Astrocyte (in vitro differentiated cells and primary cell): ENCODE results near the gene ANKRD33B. TPM values are rescaled to one million over a fixed set of nuclear protein-coding genes. Genes with fewer than 3 reads are reported as not detected.
A peak's percentile ranks its signal among the peaks of the same experiment; 100 is the strongest.
"Not testable (repeated sequence)": the region's sequence is repeated elsewhere in the genome, so short reads cannot be mapped to it uniquely, and the experiment has no call there.

Experiments
- DNase-seq: peaks from one replicate; pipeline ENCODE4 v3.0.0-alpha.2; 2010; ENCODE audit warnings: low read depth
- FAIRE-seq: peaks from 2 replicates; lab custom pipeline; 2011; peaks lifted over from hg19 to GRCh38; lab: Jason Lieb, UNC
- H2AFZ ChIP-seq: 2 replicates; pipeline ENCODE4 v1.6.0; 2012; ENCODE audit warnings: low read depth, low read length, inconsistent platforms
- H3K27ac ChIP-seq: 2 replicates; pipeline ENCODE4 v1.5.1; 2011; ENCODE audit warnings: low read depth, low read length, inconsistent platforms
- H3K27me3 ChIP-seq: 2 replicates; pipeline ENCODE4 v1.6.0; 2011; ENCODE audit warnings: low read length, inconsistent platforms; ENCODE audit not compliant: insufficient read depth
- H3K36me3 ChIP-seq: 2 replicates; pipeline ENCODE4 v1.5.1; 2011; ENCODE audit warnings: low read length, inconsistent platforms; ENCODE audit not compliant: insufficient read depth
- H3K4me1 ChIP-seq: 2 replicates; pipeline ENCODE4 v1.5.1; 2011; ENCODE audit warnings: low read length, inconsistent platforms; ENCODE audit not compliant: insufficient read depth
- H3K4me2 ChIP-seq: 2 replicates; pipeline ENCODE4 v1.6.0; 2012; ENCODE audit warnings: low read length, inconsistent platforms
- H3K4me3 ChIP-seq: 2 replicates; pipeline ENCODE4 v1.5.1; 2011; ENCODE audit warnings: low read depth, mild to moderate bottlenecking, low read length, inconsistent platforms; ENCODE audit not compliant: insufficient read depth
- H3K79me2 ChIP-seq: 2 replicates; pipeline ENCODE4 v1.6.0; 2012; ENCODE audit warnings: mild to moderate bottlenecking, low read length, inconsistent platforms; ENCODE audit not compliant: insufficient read depth
- H3K9ac ChIP-seq: 2 replicates; pipeline ENCODE4 v1.6.0; 2012; ENCODE audit warnings: mild to moderate bottlenecking, low read length, inconsistent platforms
- H3K9me3 ChIP-seq: 2 replicates; pipeline ENCODE4 v1.5.1; 2012; ENCODE audit warnings: low read depth, mild to moderate bottlenecking, low read length, inconsistent platforms; ENCODE audit not compliant: insufficient read depth
- H4K20me1 ChIP-seq: 2 replicates; pipeline ENCODE4 v1.6.0; 2012; ENCODE audit warnings: low read length, inconsistent platforms; ENCODE audit not compliant: insufficient read depth
- H3K27ac Mint-ChIP-seq: one replicate; pipeline ENCODE4 v1.8.0; 2021; ENCODE audit warnings: mild to moderate bottlenecking, mixed read lengths; ENCODE audit not compliant: unreplicated experiment
- H3K27me3 Mint-ChIP-seq: one replicate; pipeline ENCODE4 v1.8.0; 2021; ENCODE audit warnings: low read depth, mixed read lengths; ENCODE audit not compliant: unreplicated experiment
- H3K36me3 Mint-ChIP-seq: one replicate; pipeline ENCODE4 v1.8.0; 2021; ENCODE audit warnings: low read depth, mixed read lengths; ENCODE audit not compliant: unreplicated experiment
- H3K4me1 Mint-ChIP-seq: one replicate; pipeline ENCODE4 v1.8.0; 2021; ENCODE audit warnings: low read depth, mixed read lengths; ENCODE audit not compliant: unreplicated experiment
- H3K4me3 Mint-ChIP-seq: one replicate; pipeline ENCODE4 v1.8.0; 2021; ENCODE audit warnings: mild to moderate bottlenecking, moderate library complexity, mixed read lengths; ENCODE audit not compliant: unreplicated experiment
- H3K9me3 Mint-ChIP-seq: one replicate; pipeline ENCODE4 v1.8.0; 2021; ENCODE audit warnings: mild to moderate bottlenecking, mixed read lengths; ENCODE audit not compliant: unreplicated experiment
- EZH2 ChIP-seq: IDR thresholded peaks from 2 replicates; pipeline ENCODE4 v1.6.1; 2012; ENCODE audit warnings: mild to moderate bottlenecking, low read length, inconsistent platforms; ENCODE audit not compliant: insufficient read depth
- total RNA-seq: library from RNA; stranded (reverse); gene quantifications from 2 replicates; pipeline ENCODE4 v1.2.1, GENCODE V29; 2021
- TF ChIP-seq, protein P1 (sequence below): IDR thresholded peaks from 2 replicates; pipeline ENCODE4 v1.5.1; 2011; ENCODE audit warnings: low read depth, mild to moderate bottlenecking, inconsistent platforms, low read length, moderate library complexity; ENCODE audit not compliant: insufficient read depth

ANKRD33B gene
- total RNA-seq, 1 donor from 2014 or later: 22.7 TPM

DNA sequence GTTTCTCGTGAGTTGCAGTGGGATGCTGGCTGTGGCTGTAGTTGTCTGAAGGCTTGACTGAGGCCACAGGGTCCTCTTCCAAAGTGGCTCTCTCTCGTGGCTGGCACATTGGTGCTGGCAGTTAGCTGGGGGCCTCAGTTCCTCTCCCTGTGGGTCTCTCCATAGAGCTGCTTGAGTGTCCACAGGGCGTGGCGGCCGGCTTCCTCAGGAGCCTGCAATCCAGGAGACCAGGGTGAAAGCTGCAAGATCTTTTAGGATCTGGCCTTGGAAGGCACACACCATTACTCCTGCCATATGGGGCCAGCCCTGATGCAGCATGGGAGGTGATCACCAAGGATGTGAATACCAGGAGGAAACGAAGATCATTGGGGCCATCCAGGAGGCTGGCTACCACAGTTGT is 41.1 kb downstream of the ANKRD33B start:
- Histone ChIP-seq H3K4me3 (no peak overlapping the region), H3K9ac (no peak overlapping the region), H3K36me3 (no peaks in the 10 kb centered on the region), H3K9me3 (no peaks in the 10 kb centered on the region), H3K4me2 (no peak overlapping the region), H3K27ac (no peak overlapping the region), H3K4me1 (peaks cover 34% of the 10 kb centered on the region), H3K27me3 (no peaks in the 10 kb centered on the region), H4K20me1 (peaks cover 8% of the 10 kb centered on the region), H2AFZ (no peak overlapping the region), H3K79me2 (no peaks in the 10 kb centered on the region)
- no peak overlapping the region for H3K27ac Mint-ChIP-seq
- no peak overlapping the region for H3K4me3 Mint-ChIP-seq
- TF ChIP-seq, protein P1, sequence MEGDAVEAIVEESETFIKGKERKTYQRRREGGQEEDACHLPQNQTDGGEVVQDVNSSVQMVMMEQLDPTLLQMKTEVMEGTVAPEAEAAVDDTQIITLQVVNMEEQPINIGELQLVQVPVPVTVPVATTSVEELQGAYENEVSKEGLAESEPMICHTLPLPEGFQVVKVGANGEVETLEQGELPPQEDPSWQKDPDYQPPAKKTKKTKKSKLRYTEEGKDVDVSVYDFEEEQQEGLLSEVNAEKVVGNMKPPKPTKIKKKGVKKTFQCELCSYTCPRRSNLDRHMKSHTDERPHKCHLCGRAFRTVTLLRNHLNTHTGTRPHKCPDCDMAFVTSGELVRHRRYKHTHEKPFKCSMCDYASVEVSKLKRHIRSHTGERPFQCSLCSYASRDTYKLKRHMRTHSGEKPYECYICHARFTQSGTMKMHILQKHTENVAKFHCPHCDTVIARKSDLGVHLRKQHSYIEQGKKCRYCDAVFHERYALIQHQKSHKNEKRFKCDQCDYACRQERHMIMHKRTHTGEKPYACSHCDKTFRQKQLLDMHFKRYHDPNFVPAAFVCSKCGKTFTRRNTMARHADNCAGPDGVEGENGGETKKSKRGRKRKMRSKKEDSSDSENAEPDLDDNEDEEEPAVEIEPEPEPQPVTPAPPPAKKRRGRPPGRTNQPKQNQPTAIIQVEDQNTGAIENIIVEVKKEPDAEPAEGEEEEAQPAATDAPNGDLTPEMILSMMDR: no peak
- TF ChIP-seq EZH2: no peak
- no peak for FAIRE-seq
- no peaks in the 10 kb centered on the region for H3K27me3 Mint-ChIP-seq
- H3K36me3 Mint-ChIP-seq: peaks cover 3% of the 10 kb centered on the region
- DNase-seq: no peak
- H3K9me3 Mint-ChIP-seq: no peaks in the 10 kb centered on the region
- peaks cover 41% of the 10 kb centered on the region for H3K4me1 Mint-ChIP-seq

DNA sequence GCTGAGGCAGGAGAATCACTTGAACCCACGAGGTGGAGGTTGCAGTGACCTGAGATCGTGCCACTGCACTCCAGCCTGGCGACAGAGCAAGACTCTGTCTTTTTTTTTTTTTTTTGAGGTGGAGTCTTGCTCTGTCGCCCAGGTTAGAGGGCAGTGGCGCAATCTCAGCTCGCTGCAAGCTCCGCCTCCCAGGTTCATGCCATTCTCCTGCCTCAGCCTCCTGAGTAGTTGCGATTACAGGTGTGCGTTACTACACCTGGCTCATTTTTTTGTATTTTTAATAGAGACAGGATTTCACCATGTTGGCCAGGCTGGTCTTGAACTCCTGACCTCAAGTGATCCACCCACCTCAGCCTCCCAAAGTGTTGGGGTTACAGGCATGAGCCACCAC is 42.8 kb downstream of the ANKRD33B start:
- Histone ChIP-seq H3K4me2 (peak overlapping the region; percentile 68), H3K27ac (peak overlapping the region; percentile 38), H3K4me1 (peaks cover 18% of the 10 kb centered on the region)
- H3K79me2 ChIP-seq, DNase-seq, H4K20me1 ChIP-seq, H3K4me3 Mint-ChIP-seq, H3K27me3 ChIP-seq, FAIRE-seq, H2AFZ ChIP-seq, H3K36me3 Mint-ChIP-seq, H3K36me3 ChIP-seq, H3K27me3 Mint-ChIP-seq, H3K9ac ChIP-seq, H3K4me3 ChIP-seq, H3K9me3 ChIP-seq, H3K9me3 Mint-ChIP-seq: not testable (repeated sequence)
- Mint-ChIP-seq H3K4me1 (peaks cover 32% of the 10 kb centered on the region), H3K27ac (peak overlapping the region; percentile 35)

DNA sequence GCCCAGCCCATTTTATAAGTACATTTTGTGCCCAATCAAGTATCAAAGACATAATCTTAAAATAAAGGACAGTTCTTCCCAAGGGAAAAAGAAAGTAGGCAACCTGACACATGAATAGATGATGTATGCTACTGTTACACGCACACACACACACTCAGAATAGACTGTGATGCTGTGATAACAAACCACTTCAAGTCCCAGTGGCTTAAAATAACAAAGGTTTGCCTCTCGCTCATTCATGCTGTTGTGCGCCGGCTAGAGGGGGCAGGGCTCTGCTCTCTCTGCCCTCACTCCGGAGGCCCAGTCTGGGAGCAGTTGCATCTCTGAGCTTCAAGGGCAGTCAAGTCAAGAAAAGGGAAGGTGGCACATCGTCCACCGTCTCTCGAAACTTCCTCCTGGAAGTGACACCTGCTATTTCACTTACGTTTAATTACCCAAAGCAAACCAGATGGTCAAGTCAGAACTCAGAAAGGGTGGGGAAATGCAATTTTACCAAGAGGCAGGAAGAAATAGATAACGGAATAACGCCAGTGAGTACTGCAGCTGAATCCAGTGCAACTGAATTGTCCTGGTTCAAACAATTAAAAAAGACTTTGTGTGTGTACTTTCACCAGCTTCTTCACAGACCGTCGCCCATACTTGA is 43.3 kb downstream of the ANKRD33B start:
- DNase-seq: peak; percentile 90
- Mint-ChIP-seq H3K9me3 (no peaks in the 10 kb centered on the region), H3K27ac (peak overlapping the region; percentile 60), H3K27me3 (no peaks in the 10 kb centered on the region), H3K4me1 (peaks cover 33% of the 10 kb centered on the region), H3K4me3 (no peak overlapping the region), H3K36me3 (peaks cover 9% of the 10 kb centered on the region)
- peaks cover 13% of the 10 kb centered on the region for H3K4me1 ChIP-seq
- peak overlapping the region; percentile 68 for H3K4me2 ChIP-seq
- H3K36me3 ChIP-seq: no peaks in the 10 kb centered on the region
- no peaks in the 10 kb centered on the region for H3K27me3 ChIP-seq
- no peak overlapping the region for H2AFZ ChIP-seq
- H3K9ac ChIP-seq: peak overlapping the region; percentile 52
- peaks cover 8% of the 10 kb centered on the region for H4K20me1 ChIP-seq
- H3K27ac ChIP-seq: peak overlapping the region; percentile 38
- no peaks in the 10 kb centered on the region for H3K79me2 ChIP-seq
- no peak for FAIRE-seq
- TF ChIP-seq, protein P1: no peak
- no peak for TF ChIP-seq EZH2
- no peak overlapping the region for H3K4me3 ChIP-seq
- H3K9me3 ChIP-seq: no peaks in the 10 kb centered on the region
